IMR-90 (cell line): ENCODE results near the gene FAM76A. TPM values are rescaled to one million over a fixed set of nuclear protein-coding genes. Genes with fewer than 3 reads are reported as not detected.

Experiments used
- ATAC-seq: fragments of 200-7000 bp; cut with Tn5 transposase; 2 replicates; pipeline ENCODE4 v1.9.1; 2020; ENCODE audit warnings: low read depth, mild to moderate bottlenecking, moderate library complexity
- BruUV-seq: library from RNA; stranded (reverse); fragments of 400-500 nt; replicated peaks from 2 replicates; lab custom pipeline; 2021; lab: Mats Ljungman, UMichigan
- CTCF ChIA-PET: fragments of 300-600 bp; formaldehyde crosslinking; extraction: SDS; loops from one replicate; lab custom pipeline; 2021; ENCODE audit warnings: antibody characterized with exemption; lab: Yijun Ruan, JAX
- POLR2A ChIA-PET: fragments of 300-600 bp; sonication (Branson Sonifier 250); formaldehyde crosslinking; loops from one replicate; lab custom pipeline; 2022; ENCODE audit warnings: antibody characterized with exemption; ENCODE audit not compliant: unreplicated experiment; lab: Charles Lee
- DNase-seq: peaks from one replicate; pipeline ENCODE4 v3.0.0; 2013
- H2AFZ ChIP-seq: replicated peaks from 2 replicates; pipeline ENCODE3; 2013; ENCODE audit warnings: low read length, mild to moderate bottlenecking; ENCODE audit not compliant: poor library complexity
- H2AK5ac ChIP-seq: 2 replicates; pipeline ENCODE4 v1.6.1; 2013; ENCODE audit warnings: low read depth, low read length, inconsistent platforms
- H2AK9ac ChIP-seq: replicated peaks from 2 replicates; pipeline ENCODE3; 2013; ENCODE audit warnings: mild to moderate bottlenecking, low read depth, low read length, moderate library complexity; ENCODE audit not compliant: poor library complexity
- H2BK120ac ChIP-seq: 2 replicates; pipeline ENCODE4 v1.6.1; 2013; ENCODE audit warnings: low read depth, low read length, inconsistent platforms
- H2BK15ac ChIP-seq: 3 replicates; pipeline ENCODE4 v1.6.1; 2013; ENCODE audit warnings: low read depth, low read length, inconsistent platforms
- H2BK20ac ChIP-seq: 2 replicates; pipeline ENCODE4 v1.6.1; 2013; ENCODE audit warnings: low read depth, mild to moderate bottlenecking, inconsistent platforms, low read length, moderate library complexity
- H2BK5ac ChIP-seq: 2 replicates; pipeline ENCODE4 v1.6.1; 2013; ENCODE audit warnings: mild to moderate bottlenecking, low read depth, low read length, inconsistent platforms; ENCODE audit not compliant: poor library complexity, severe bottlenecking
- H3K14ac ChIP-seq: replicated peaks from 2 replicates; pipeline ENCODE4 v1.6.1; 2013; ENCODE audit warnings: low read depth, low read length, inconsistent platforms
- H3K18ac ChIP-seq: 2 replicates; pipeline ENCODE4 v1.6.1; 2013; ENCODE audit warnings: low read depth, low read length, control low read depth
- H3K23ac ChIP-seq: 2 replicates; pipeline ENCODE4 v1.6.1; 2013; ENCODE audit warnings: low read depth, low read length, inconsistent platforms
- H3K27ac ChIP-seq: 2 replicates; pipeline ENCODE4 v1.5.1; 2013; ENCODE audit warnings: mild to moderate bottlenecking, control low read depth, low read length; ENCODE audit not compliant: insufficient read depth
- H3K27me3 ChIP-seq: 2 replicates; pipeline ENCODE4 v1.6.1; 2013; ENCODE audit warnings: low read length; ENCODE audit not compliant: control insufficient read depth, insufficient read depth
- H3K36me3 ChIP-seq: 2 replicates; pipeline ENCODE4 v1.6.1; 2013; ENCODE audit warnings: low read length, mixed read lengths; ENCODE audit not compliant: control insufficient read depth, insufficient read depth
- H3K4ac ChIP-seq: 2 replicates; pipeline ENCODE4 v1.6.1; 2013; ENCODE audit warnings: low read depth, low read length, inconsistent platforms
- H3K4me1 ChIP-seq: 2 replicates; pipeline ENCODE4 v1.6.1; 2013; ENCODE audit warnings: low read length, mixed read lengths; ENCODE audit not compliant: control insufficient read depth, insufficient read depth
- H3K4me2 ChIP-seq: 2 replicates; pipeline ENCODE4 v1.6.1; 2013; ENCODE audit warnings: low read depth, mild to moderate bottlenecking, control low read depth, low read length, moderate library complexity
- H3K4me3 ChIP-seq: 2 replicates; pipeline ENCODE4 v1.5.1; 2013; ENCODE audit warnings: low read depth, mild to moderate bottlenecking, control low read depth, low read length, moderate library complexity; ENCODE audit not compliant: insufficient read depth
- H3K56ac ChIP-seq: 2 replicates; pipeline ENCODE4 v1.6.1; 2013; ENCODE audit warnings: low read length, inconsistent platforms; ENCODE audit not compliant: insufficient read depth; ENCODE audit errors: extremely low read depth
- H3K79me1 ChIP-seq, 2 experiments: 2 replicates each; pipeline ENCODE4 v1.6.1; 2013; ENCODE audit warnings: low read length in 2 of 2, inconsistent platforms in 1 of 2, low read depth in 1 of 2
- H3K9ac ChIP-seq: 2 replicates; pipeline ENCODE4 v1.6.1; 2013; ENCODE audit warnings: low read depth, low read length, control low read depth
- H3K9me1 ChIP-seq: 2 replicates; pipeline ENCODE4 v1.6.1; 2013; ENCODE audit warnings: low read length, inconsistent platforms; ENCODE audit not compliant: insufficient read depth
- H3K9me3 ChIP-seq: 2 replicates; pipeline ENCODE4 v1.6.1; 2013; ENCODE audit warnings: low read length; ENCODE audit not compliant: control insufficient read depth, insufficient read depth
- H4K20me1 ChIP-seq: 2 replicates; pipeline ENCODE4 v1.6.1; 2013; ENCODE audit warnings: low read length, inconsistent platforms; ENCODE audit not compliant: insufficient read depth
- H4K5ac ChIP-seq: 2 replicates; pipeline ENCODE4 v1.6.1; 2013; ENCODE audit warnings: mild to moderate bottlenecking, low read depth, low read length, control low read depth
- H4K8ac ChIP-seq, 2 experiments: 2 replicates each; pipeline ENCODE4 v1.6.1; 2013; ENCODE audit warnings: low read depth in 2 of 2, low read length in 2 of 2, control low read depth in 1 of 2, inconsistent platforms in 1 of 2
- H4K91ac ChIP-seq: 2 replicates; pipeline ENCODE4 v1.6.1; 2013; ENCODE audit warnings: low read depth, low read length, inconsistent platforms; ENCODE audit not compliant: insufficient read depth
- MAZ ChIP-seq: IDR thresholded peaks from 2 replicates; pipeline ENCODE4 v1.6.1; 2012; ENCODE audit warnings: low read depth, mild to moderate bottlenecking, low read length, improper control_type of control experiment, moderate library complexity, borderline replicate concordance
- MXI1 ChIP-seq: IDR thresholded peaks from 2 replicates; pipeline ENCODE4 v1.6.1; 2012; ENCODE audit warnings: low read depth, mild to moderate bottlenecking, low read length, moderate library complexity, borderline replicate concordance
- NFE2L2 ChIP-seq: fragments of 150-350 bp; IDR thresholded peaks from 2 replicates; pipeline ENCODE4 v1.6.1; 2016; ENCODE audit warnings: low read depth, mild to moderate bottlenecking, low read length
- WGBS, 2 experiments: methylation state at CpG; one replicate each; pipeline versions ENCODE4 v1.1.5 to v1.1.7; 2013; ENCODE audit warnings: missing lambda C conversion rate in 2 of 2; ENCODE audit not compliant: insufficient read length in 1 of 2; ENCODE audit errors: extremely low coverage in 2 of 2; 5-methylcytosine and 5-hydroxymethylcytosine counted together
- dilution Hi-C: fragments of 300-500 bp; cut with HindIII; formaldehyde crosslinking; loops from one replicate; pipeline ENCODE4 v1.14.3; 2018; ENCODE audit warnings: low sequenced_read_pairs; ENCODE audit not compliant: unreplicated experiment
- in situ Hi-C: fragments of 300-500 bp; cut with MboI; formaldehyde crosslinking; loops from 3 replicates; pipeline ENCODE4 v1.14.3; 2019; ENCODE audit warnings: low sequenced_read_pairs, inconsistent platforms, mixed read lengths
- intact Hi-C: fragments of 100-400 bp; cut with micrococcal nuclease; formaldehyde crosslinking; loops from 2 replicates; pipeline ENCODE4 v1.10.0; 2022
- polyA plus RNA-seq, 3 experiments: library from polyadenylated mRNA; depleted of rRNA; stranded (reverse); fragments of >200 nt; gene quantifications; 2 replicates each; pipeline ENCODE4 v1.2.3, GENCODE V29; 2012; ENCODE audit warnings: low replicate concordance in 1 of 3
- total RNA-seq: library from RNA; depleted of rRNA; stranded (reverse); fragments of >200 nt; gene quantifications from 2 replicates; pipeline ENCODE4 v1.2.3, GENCODE V29; 2012

FAM76A gene
- total and polyA plus RNA-seq, 2 of the 4 experiments (the other 2 are of a cell fraction) = 2.3 to 10.0 TPM

DNA sequence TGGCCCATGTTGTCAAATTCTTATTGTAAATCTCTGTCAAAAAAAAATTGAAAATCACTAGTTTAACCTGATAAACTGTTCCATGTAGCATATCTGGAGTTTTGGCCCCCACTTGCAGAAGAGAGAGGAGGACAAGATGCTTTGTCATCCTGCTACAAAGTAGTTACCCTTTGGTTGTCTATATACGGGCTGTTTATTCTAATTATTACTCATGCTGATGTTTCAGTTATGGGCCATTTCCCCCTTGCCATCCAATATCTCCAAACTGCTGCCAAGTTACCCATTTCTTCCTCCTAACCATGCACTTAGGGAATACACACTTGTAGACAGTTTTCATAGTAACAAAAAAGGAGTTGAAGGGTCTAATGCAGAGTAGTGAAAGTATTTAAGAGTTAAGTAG is 69.8 kb downstream of the FAM76A start:
- Histone ChIP-seq H3K4me1 (no peaks in the 10 kb centered on the region; the same call in 1 of the 2 replicates), H3K14ac (no peak overlapping the region), H2BK5ac (peak overlapping the region; percentile 51), H3K56ac (no peak overlapping the region), H4K91ac (no peak overlapping the region), H3K18ac (no peak overlapping the region), H2BK20ac (no peak overlapping the region), H2AK5ac (no peak overlapping the region), H2BK120ac (no peak overlapping the region), H3K36me3 (peaks cover 35% of the 10 kb centered on the region), H3K9me1 (0 out of 2 replicates have a peak, but pooled peaks cover 2% of the 10 kb centered on the region), H2AK9ac (no peak overlapping the region), H3K4me2 (no peak overlapping the region), H3K4ac (no peak overlapping the region), H4K20me1 (no peaks in the 10 kb centered on the region), H3K23ac (no peak overlapping the region), H4K5ac (no peak overlapping the region), H3K9ac (no peak overlapping the region), H3K9me3 (no peaks in the 10 kb centered on the region), H3K4me3 (no peak overlapping the region), H3K79me1 (peaks cover 16 to 27% of the 10 kb centered on the region in 2 experiments), H4K8ac (no peak overlapping the region), H2BK15ac (no peak overlapping the region), H2AFZ (no peak overlapping the region), H3K27ac (no peak overlapping the region), H3K27me3 (no peaks in the 10 kb centered on the region)
- ATAC-seq (peak; percentile 82), DNase-seq (peak; percentile 52)
- intact Hi-C loops (no loop called here), in situ Hi-C loops (no loop called here), dilution Hi-C loops (no loop called here)
- CTCF ChIA-PET = no interaction called here
- TF ChIP-seq MAZ = peak; percentile 31; the same call in 1 of the 2 replicates
- TF ChIP-seq NFE2L2 = peak; percentile 46; the same call in 1 of the 2 replicates
- no peak for TF ChIP-seq MXI1
- BruUV-seq = no TSS peak
- POLR2A ChIA-PET = no interaction called here
- WGBS, 2 experiments = no CpG with 5 or more reads among the region's 1 CpG
